Measurements from ENCODE around the gene EMD. TPM values are rescaled to one million over a fixed set of nuclear protein-coding genes. Genes with fewer than 3 reads are reported as not detected.

EMD gene
- total RNA-seq, 1 experiment from 2014 or later: 79.6 TPM

GRCh38 chrX:154349979-154350378, 29.1 kb upstream of the EMD start:
- POLR2A ChIA-PET (ENCODE audit: low non-redundant PET): no interaction called here
- intact Hi-C loops (cut with micrococcal nuclease; ENCODE audit: unreplicated experiment): no loop called here
- H3K27me3 ChIP-seq (replicated peaks; ENCODE audit: insufficient read depth, low read depth, low read length, poor library complexity): no peaks in the 10 kb centered on the region
- BruUV-seq (replicated peaks): no TSS peak
- H3K4me3 ChIP-seq (ENCODE audit: low read depth, low read length, poor library complexity, severe bottlenecking): no peak overlapping the region
- peaks cover 58% of the 10 kb centered on the region for H3K36me3 ChIP-seq (ENCODE audit: insufficient read depth, low read length, poor library complexity, severe bottlenecking)
- TF ChIP-seq CTCF (conservative IDR thresholded peaks at IDR 0.05; ENCODE audit: low read depth, low read length): no peak
- no peak for TF ChIP-seq EZH2 (IDR thresholded peaks at IDR 0.05; ENCODE audit: borderline replicate concordance, low read depth, low read length, poor library complexity, severe bottlenecking)
- no peaks in the 10 kb centered on the region for H3K9me3 ChIP-seq (ENCODE audit: low read depth, low read length, poor library complexity, severe bottlenecking)
- CTCF ChIA-PET: no interaction called here
- no peak overlapping the region for H3K27ac ChIP-seq (ENCODE audit: low read depth, low read length, poor library complexity, severe bottlenecking)
- no peaks in the 10 kb centered on the region for H3K4me1 ChIP-seq (ENCODE audit: insufficient read depth, low read length, poor library complexity, severe bottlenecking)
- DNase-seq (ENCODE audit: low spot score): no peak

GRCh38 chrX:154350429-154351182, 28.5 kb upstream of the EMD start:
- no TSS peak for BruUV-seq (replicated peaks)
- Histone ChIP-seq H3K27me3 (replicated peaks; ENCODE audit: insufficient read depth, low read depth, low read length, poor library complexity) (no peaks in the 10 kb centered on the region), H3K4me3 (ENCODE audit: low read depth, low read length, poor library complexity, severe bottlenecking) (no peak overlapping the region), H3K36me3 (ENCODE audit: insufficient read depth, low read length, poor library complexity, severe bottlenecking) (peaks cover 63% of the 10 kb centered on the region), H3K9me3 (ENCODE audit: low read depth, low read length, poor library complexity, severe bottlenecking) (no peaks in the 10 kb centered on the region), H3K4me1 (ENCODE audit: insufficient read depth, low read length, poor library complexity, severe bottlenecking) (no peaks in the 10 kb centered on the region), H3K27ac (ENCODE audit: low read depth, low read length, poor library complexity, severe bottlenecking) (no peak overlapping the region)
- TF ChIP-seq EZH2 (IDR thresholded peaks at IDR 0.05; ENCODE audit: borderline replicate concordance, low read depth, low read length, poor library complexity, severe bottlenecking) (no peak), CTCF (conservative IDR thresholded peaks at IDR 0.05; ENCODE audit: low read depth, low read length) (no peak)
- POLR2A ChIA-PET (ENCODE audit: low non-redundant PET): no interaction called here
- intact Hi-C loops (cut with micrococcal nuclease; ENCODE audit: unreplicated experiment): no loop called here
- no peak for DNase-seq (ENCODE audit: low spot score)
- CTCF ChIA-PET: no interaction called here

DNA sequence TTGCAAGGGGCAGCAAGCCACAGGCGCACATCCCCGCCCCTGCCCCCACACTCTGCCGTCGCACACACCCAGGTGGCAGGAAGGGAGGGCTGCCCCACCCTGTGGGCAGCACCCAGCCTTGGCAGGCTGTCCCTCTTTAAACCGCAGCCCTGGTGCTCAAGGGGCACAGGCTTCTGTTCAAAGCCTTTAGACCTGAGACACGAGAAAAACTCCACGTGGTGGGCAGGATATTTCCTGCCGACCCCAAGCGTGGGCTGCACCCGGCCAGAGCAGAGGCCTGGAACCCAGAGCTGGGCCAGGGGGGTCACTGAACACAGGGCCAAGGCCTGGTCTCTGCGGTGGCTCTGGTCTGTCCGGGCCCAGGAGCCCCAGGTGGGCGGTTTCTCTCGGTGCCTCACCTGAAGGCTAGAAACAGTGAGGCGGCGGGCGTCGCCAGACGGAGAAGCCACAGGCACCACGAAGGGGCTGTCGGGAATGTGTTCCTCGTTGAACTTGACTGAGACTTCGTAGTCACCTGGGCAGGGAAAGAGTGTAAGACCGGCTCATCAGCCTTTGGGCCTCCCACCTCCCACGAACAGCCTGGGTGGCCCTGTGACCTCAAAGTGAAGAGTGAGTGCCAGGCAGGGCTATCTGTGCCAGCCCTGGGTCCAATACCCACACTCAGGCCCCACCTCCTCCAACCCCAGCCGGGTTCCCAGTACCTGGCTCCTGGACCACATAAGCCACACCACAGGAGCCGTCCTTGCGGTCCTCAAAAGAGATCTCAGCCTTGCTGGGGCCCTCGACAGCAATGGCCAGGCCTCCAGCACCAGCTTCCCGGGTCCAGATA, 27.7 kb upstream of the EMD start:
- Histone ChIP-seq H3K9me3 (ENCODE audit: low read depth, low read length, poor library complexity, severe bottlenecking) (no peaks in the 10 kb centered on the region), H3K27ac (ENCODE audit: low read depth, low read length, poor library complexity, severe bottlenecking) (no peak overlapping the region), H3K4me1 (ENCODE audit: insufficient read depth, low read length, poor library complexity, severe bottlenecking) (no peaks in the 10 kb centered on the region), H3K4me3 (ENCODE audit: low read depth, low read length, poor library complexity, severe bottlenecking) (no peak overlapping the region), H3K36me3 (ENCODE audit: insufficient read depth, low read length, poor library complexity, severe bottlenecking) (peaks cover 63% of the 10 kb centered on the region), H3K27me3 (replicated peaks; ENCODE audit: insufficient read depth, low read depth, low read length, poor library complexity) (no peaks in the 10 kb centered on the region)
- no TSS peak for BruUV-seq (replicated peaks)
- intact Hi-C loops (cut with micrococcal nuclease; ENCODE audit: unreplicated experiment): no loop called here
- POLR2A ChIA-PET (ENCODE audit: low non-redundant PET): no interaction called here
- CTCF ChIA-PET: no interaction called here
- DNase-seq (ENCODE audit: low spot score): no peak
- TF ChIP-seq EZH2 (IDR thresholded peaks at IDR 0.05; ENCODE audit: borderline replicate concordance, low read depth, low read length, poor library complexity, severe bottlenecking) (no peak), CTCF (conservative IDR thresholded peaks at IDR 0.05; ENCODE audit: low read depth, low read length) (no peak)
